Neuronal stem cell (in vitro differentiated cells): ENCODE measurements around the gene CMTM3.

ENCODE experiments used
- DNase-seq: peaks from one replicate; pipeline ENCODE4 v3.0.0-alpha.2; 2013; ENCODE audit warnings: low spot score
- H2AFZ ChIP-seq: one replicate; pipeline ENCODE4 v1.6.1; 2013; ENCODE audit warnings: mild to moderate bottlenecking, low read length, inconsistent platforms
- H2AK5ac ChIP-seq: 2 replicates; pipeline ENCODE4 v1.6.1; 2013; ENCODE audit warnings: low read depth, mild to moderate bottlenecking, inconsistent platforms, low read length, moderate library complexity, mixed read lengths
- H2BK120ac ChIP-seq: 2 replicates; pipeline ENCODE4 v1.6.1; 2013; ENCODE audit warnings: low read depth, mild to moderate bottlenecking, inconsistent platforms, low read length, moderate library complexity, mixed read lengths
- H2BK12ac ChIP-seq: one replicate; pipeline ENCODE4 v1.6.1; 2013; ENCODE audit warnings: low read length, inconsistent platforms
- H2BK15ac ChIP-seq: 2 replicates; pipeline ENCODE4 v1.6.1; 2013; ENCODE audit warnings: mild to moderate bottlenecking, low read length, inconsistent platforms, mixed read lengths
- H2BK5ac ChIP-seq: one replicate; pipeline ENCODE4 v1.6.1; 2013; ENCODE audit warnings: inconsistent platforms, mild to moderate bottlenecking, low read length, moderate library complexity
- H3K14ac ChIP-seq: one replicate; pipeline ENCODE4 v1.6.1; 2013; ENCODE audit warnings: low read length, inconsistent platforms
- H3K18ac ChIP-seq: 2 replicates; pipeline ENCODE4 v1.6.1; 2013; ENCODE audit warnings: low read length, inconsistent platforms
- H3K23ac ChIP-seq: 2 replicates; pipeline ENCODE4 v1.6.1; 2013; ENCODE audit warnings: low read depth, mild to moderate bottlenecking, mixed read lengths, low read length, inconsistent platforms; ENCODE audit not compliant: poor library complexity
- H3K27ac ChIP-seq: replicated peaks from 3 replicates; pipeline ENCODE4 v1.5.1; 2013; ENCODE audit warnings: low read length, inconsistent platforms
- H3K27me3 ChIP-seq, 3 experiments: 2 replicates each; pipeline ENCODE4 v1.6.1; 2013; ENCODE audit warnings: low read length in 3 of 3, mild to moderate bottlenecking in 2 of 3, inconsistent platforms in 1 of 3, low read depth in 1 of 3, mixed read lengths in 1 of 3, moderate library complexity in 1 of 3; ENCODE audit not compliant: control insufficient read depth in 3 of 3, insufficient read depth in 3 of 3
- H3K36me3 ChIP-seq, 2 donors: replicated peaks in 1 of 2; 2 replicates each; pipeline ENCODE4 v1.6.1; 2013; ENCODE audit warnings: low read length in 2 of 2; ENCODE audit not compliant: control insufficient read depth in 2 of 2, insufficient read depth in 2 of 2
- H3K4ac ChIP-seq: 2 replicates; pipeline ENCODE4 v1.6.1; 2013; ENCODE audit warnings: inconsistent platforms, mild to moderate bottlenecking, low read length, moderate library complexity
- H3K4me1 ChIP-seq, 2 donors: 1 replicate in 1 of 2; 2 replicates in 1 of 2; pipeline ENCODE4 v1.6.1; 2013; ENCODE audit warnings: low read length in 2 of 2, low read depth in 1 of 2; ENCODE audit not compliant: control insufficient read depth in 2 of 2, insufficient read depth in 1 of 2
- H3K4me2 ChIP-seq: one replicate; pipeline ENCODE4 v1.6.1; 2013; ENCODE audit warnings: mild to moderate bottlenecking, low read length, inconsistent platforms; ENCODE audit not compliant: insufficient read depth, poor library complexity, severe bottlenecking
- H3K4me3 ChIP-seq, 2 donors: 2 replicates each; pipeline ENCODE4 v1.5.1; 2013; ENCODE audit warnings: low read length in 2 of 2, mild to moderate bottlenecking in 2 of 2, inconsistent platforms in 1 of 2, moderate library complexity in 1 of 2
- H3K79me1 ChIP-seq: one replicate; pipeline ENCODE4 v1.6.1; 2013; ENCODE audit warnings: low read depth, mild to moderate bottlenecking, inconsistent platforms, low read length, moderate library complexity
- H3K9ac ChIP-seq: one replicate; pipeline ENCODE4 v1.6.1; 2013; ENCODE audit warnings: mild to moderate bottlenecking, low read depth, low read length, inconsistent platforms; ENCODE audit not compliant: poor library complexity
- H3K9me3 ChIP-seq, 2 donors: replicated peaks in 1 of 2; 2 replicates each; pipeline versions ENCODE3 to v1.6.1; 2013; ENCODE audit warnings: low read length in 2 of 2, mild to moderate bottlenecking in 2 of 2, inconsistent platforms in 1 of 2, low read depth in 1 of 2, mixed read lengths in 1 of 2, moderate library complexity in 1 of 2; ENCODE audit not compliant: control insufficient read depth in 2 of 2, insufficient read depth in 1 of 2
- H4K8ac ChIP-seq: one replicate; pipeline ENCODE4 v1.6.1; 2013; ENCODE audit warnings: low read depth, mild to moderate bottlenecking, inconsistent platforms, low read length, moderate library complexity
- H4K91ac ChIP-seq: one replicate; pipeline ENCODE4 v1.6.1; 2013; ENCODE audit warnings: low read length, low read depth, mild to moderate bottlenecking, inconsistent platforms; ENCODE audit not compliant: poor library complexity
- WGBS, 2 donors: extraction: QIAGEN DNeasy Blood & Tissue Kit; methylation state at CpG; one replicate each; pipeline ENCODE4 v1.1.7; 2013; ENCODE audit warnings: missing lambda C conversion rate in 2 of 2, mixed read lengths in 1 of 2; ENCODE audit not compliant: insufficient read length in 2 of 2, insufficient replicate concordance in 1 of 2; ENCODE audit errors: extremely low coverage in 2 of 2; 5-methylcytosine and 5-hydroxymethylcytosine counted together

Gene CMTM3

DNA sequence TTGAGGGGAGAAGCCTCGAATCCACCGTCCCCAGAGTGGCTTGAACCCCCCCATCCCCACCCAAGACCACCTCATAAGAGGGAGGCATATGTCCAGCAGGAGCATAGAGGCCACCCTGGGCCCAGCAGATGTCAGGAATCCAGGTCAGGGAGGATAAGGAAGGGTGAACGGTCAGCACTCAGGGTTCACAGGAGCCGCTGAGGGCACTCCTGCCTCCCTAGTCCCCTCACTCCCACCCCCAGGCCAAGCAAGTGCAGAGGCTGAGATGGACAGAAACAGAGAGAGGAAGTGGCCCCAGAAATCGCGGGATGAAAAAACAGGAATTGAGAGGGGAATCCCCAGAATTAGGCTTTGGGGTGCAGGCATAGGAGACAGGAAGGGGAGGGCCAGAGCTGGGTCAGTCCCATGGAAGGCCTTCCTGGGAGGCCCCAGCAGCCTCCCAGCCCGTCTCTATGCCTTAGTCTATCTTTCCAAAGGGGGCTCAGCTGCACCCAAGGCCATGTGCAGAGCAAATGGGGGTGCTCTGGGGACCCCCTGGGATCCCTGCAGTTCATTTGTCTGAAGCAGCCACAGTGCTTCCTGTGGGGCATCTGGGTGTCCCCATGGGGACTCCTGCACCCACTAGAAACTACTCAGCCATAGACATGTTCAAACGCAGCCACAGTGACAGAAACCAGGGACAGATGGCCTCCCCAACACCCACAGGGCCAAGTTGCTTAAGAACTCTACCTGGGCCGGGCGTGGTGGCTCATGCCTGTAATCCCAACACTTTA lies 1.7 kb downstream of the CMTM3 start:
- Histone ChIP-seq H3K79me1 (peaks cover 28% of the 10 kb centered on the region), H3K4ac (no peak overlapping the region), H2BK15ac (no peak overlapping the region), H3K27ac (no peak overlapping the region), H3K23ac (peak overlapping the region; percentile 89), H3K14ac (no peak overlapping the region), H4K8ac (no peak overlapping the region), H3K18ac (peak overlapping the region; percentile 94), H2AFZ (no peak overlapping the region), H3K4me3 (peak overlapping the region; percentile 48 to 80), H3K9me3 (no peaks in the 10 kb centered on the region), H4K91ac (no peak overlapping the region), H3K27me3 (no peaks in the 10 kb centered on the region), H3K9ac (peak overlapping the region; percentile 94), H3K36me3 (peaks cover 26 to 46% of the 10 kb centered on the region in 2 donors), H3K4me2 (peak overlapping the region; percentile 92), H2AK5ac (peak overlapping the region; percentile 100), H2BK12ac (no peak overlapping the region), H2BK5ac (peak overlapping the region; percentile 2), H2BK120ac (peak overlapping the region; percentile 66), H3K4me1 (peaks cover 12 to 20% of the 10 kb centered on the region in 2 donors)
- no CpG with 5 or more reads among the region's 10 CpGs for WGBS, 2 donors
- no peak for DNase-seq

DNA sequence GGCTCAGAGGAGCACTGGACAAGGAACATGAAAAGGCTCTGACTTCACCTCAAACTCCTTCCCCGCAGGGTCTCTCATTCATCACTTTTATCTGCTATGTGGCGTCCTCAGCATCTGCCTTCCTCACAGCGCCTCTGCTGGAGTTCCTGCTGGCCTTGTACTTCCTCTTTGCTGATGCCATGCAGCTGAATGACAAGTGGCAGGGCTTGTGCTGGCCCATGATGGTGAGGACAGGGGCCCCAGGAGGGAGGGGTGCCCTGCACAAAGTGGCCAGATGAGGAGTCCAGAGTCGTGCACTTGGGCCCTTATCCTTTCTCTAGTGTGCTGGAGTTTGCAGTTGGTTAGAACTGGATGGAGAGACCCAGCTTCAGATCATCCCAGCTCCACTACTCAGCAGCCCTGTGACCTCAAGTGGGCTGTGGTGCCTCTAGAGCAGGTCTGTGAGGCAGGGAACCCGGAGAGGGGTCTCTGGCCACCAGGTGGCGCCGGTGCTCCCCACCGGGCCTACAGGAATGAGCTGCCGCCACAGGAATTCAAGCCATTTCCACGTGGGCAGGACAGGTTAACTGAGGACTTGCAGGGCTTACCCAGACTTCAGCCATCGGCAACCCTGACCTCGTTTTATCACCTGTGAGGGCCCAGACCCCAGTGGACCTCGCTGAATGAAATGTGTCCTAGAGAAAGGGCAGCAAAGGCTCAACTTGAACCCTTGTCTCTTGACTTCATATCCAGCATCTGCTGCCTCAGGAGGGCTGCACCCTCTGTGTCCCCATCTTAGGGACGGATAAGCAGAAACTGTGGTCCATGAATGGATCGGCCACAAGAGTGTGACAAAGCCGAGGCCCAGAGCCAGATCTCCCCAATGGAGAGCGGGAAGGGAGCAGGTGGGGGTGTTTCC lies 4.0 kb downstream of the CMTM3 start:
- H4K8ac ChIP-seq: no peak overlapping the region
- peaks cover 12 to 20% of the 10 kb centered on the region in 2 donors for H3K4me1 ChIP-seq
- no peak overlapping the region for H3K4ac ChIP-seq
- DNase-seq: peak; percentile 74
- H2AK5ac ChIP-seq: peak overlapping the region; percentile 49
- H3K4me2 ChIP-seq: no peak overlapping the region
- H4K91ac ChIP-seq: no peak overlapping the region
- no peak overlapping the region for H3K14ac ChIP-seq
- H2BK5ac ChIP-seq: no peak overlapping the region
- H3K79me1 ChIP-seq: peaks cover 28% of the 10 kb centered on the region
- H2BK120ac ChIP-seq: no peak overlapping the region
- H3K23ac ChIP-seq: no peak overlapping the region
- WGBS, 2 donors: no CpG with 5 or more reads among the region's 17 CpGs
- peaks cover 45 to 69% of the 10 kb centered on the region in 2 donors for H3K36me3 ChIP-seq
- no peak overlapping the region for H3K9ac ChIP-seq
- H2BK12ac ChIP-seq: no peak overlapping the region
- peak overlapping the region; percentile 72 for H2BK15ac ChIP-seq
- peak overlapping the region; percentile 43 for H3K27ac ChIP-seq
- H3K9me3 ChIP-seq: peaks cover 8 to 10% of the 10 kb centered on the region in 2 donors
- no peak overlapping the region for H3K4me3 ChIP-seq
- H3K18ac ChIP-seq: peak overlapping the region; percentile 59
- H2AFZ ChIP-seq: no peak overlapping the region
- H3K27me3 ChIP-seq: no peaks in the 10 kb centered on the region

DNA sequence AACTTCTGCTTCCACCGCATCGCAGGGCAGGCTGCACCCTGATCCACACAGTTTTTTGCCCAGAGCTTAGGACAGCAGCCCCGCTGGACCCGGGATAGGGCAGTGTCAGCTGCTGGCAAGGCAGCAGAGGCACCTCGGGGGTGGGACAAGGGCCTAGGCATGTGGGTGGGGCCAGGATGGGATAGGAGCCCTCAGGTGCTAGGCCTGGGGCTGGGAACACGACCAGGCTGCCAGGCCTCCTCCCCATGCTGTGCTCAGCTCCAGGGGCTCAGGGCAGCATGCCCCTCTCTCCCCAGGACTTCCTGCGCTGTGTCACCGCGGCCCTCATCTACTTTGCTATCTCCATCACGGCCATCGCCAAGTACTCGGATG lies 4.6 kb downstream of the CMTM3 start:
- peak overlapping the region; percentile 49 for H2AK5ac ChIP-seq
- no peak overlapping the region for H2AFZ ChIP-seq
- no peak overlapping the region for H3K4ac ChIP-seq
- no CpG with 5 or more reads among the region's 12 CpGs for WGBS, 2 donors
- H3K9ac ChIP-seq: no peak overlapping the region
- no peak overlapping the region for H4K91ac ChIP-seq
- no peak for DNase-seq
- no peak overlapping the region for H2BK120ac ChIP-seq
- H3K4me1 ChIP-seq: peaks cover 12 to 16% of the 10 kb centered on the region in 2 donors
- peaks cover 28% of the 10 kb centered on the region for H3K79me1 ChIP-seq
- no peak overlapping the region for H3K27ac ChIP-seq
- H3K4me3 ChIP-seq: no peak overlapping the region
- H3K4me2 ChIP-seq: no peak overlapping the region
- no peak overlapping the region for H2BK5ac ChIP-seq
- H3K36me3 ChIP-seq: peaks cover 49 to 76% of the 10 kb centered on the region in 2 donors
- no peak overlapping the region for H4K8ac ChIP-seq
- peak overlapping the region; percentile 48 for H3K18ac ChIP-seq
- peaks cover 8 to 15% of the 10 kb centered on the region in 2 donors for H3K9me3 ChIP-seq
- no peak overlapping the region for H2BK12ac ChIP-seq
- no peak overlapping the region for H3K23ac ChIP-seq
- no peaks in the 10 kb centered on the region for H3K27me3 ChIP-seq
- no peak overlapping the region for H3K14ac ChIP-seq
- H2BK15ac ChIP-seq: peak overlapping the region; percentile 72
